UCSD-AML1 (cell line): ENCODE results near the gene DACH2.

Source experiments
- DNase-seq: peaks from one replicate; lab custom pipeline; 2025; ENCODE audit not compliant: unreplicated experiment; lab: John Stamatoyannopoulos, UW

The DACH2 gene

GRCh38 chrX:86295293-86295692 is 147.0 kb downstream of the DACH2 start:
- DNase-seq, result no peak

DNA sequence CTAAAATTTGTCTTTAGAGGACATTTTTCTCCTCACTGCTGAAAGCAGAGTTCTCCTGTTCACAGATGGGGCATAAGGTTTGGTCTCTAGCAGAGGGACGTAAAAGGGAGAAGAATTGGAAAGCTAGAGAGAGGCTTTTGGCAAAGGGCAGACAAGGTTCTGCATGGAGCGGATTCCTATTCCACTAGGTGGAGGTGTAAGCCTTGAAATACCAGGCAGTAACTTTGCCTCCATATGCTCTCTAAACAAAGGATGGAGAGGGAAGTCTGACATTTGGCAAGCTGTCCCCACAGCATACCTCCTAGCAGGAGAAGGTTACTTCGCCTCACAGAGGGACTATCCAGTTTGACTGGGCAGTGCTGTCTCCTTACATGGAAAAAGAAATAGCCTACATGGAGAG is 174.7 kb downstream of the DACH2 start:
- DNase-seq, result no peak

DNA sequence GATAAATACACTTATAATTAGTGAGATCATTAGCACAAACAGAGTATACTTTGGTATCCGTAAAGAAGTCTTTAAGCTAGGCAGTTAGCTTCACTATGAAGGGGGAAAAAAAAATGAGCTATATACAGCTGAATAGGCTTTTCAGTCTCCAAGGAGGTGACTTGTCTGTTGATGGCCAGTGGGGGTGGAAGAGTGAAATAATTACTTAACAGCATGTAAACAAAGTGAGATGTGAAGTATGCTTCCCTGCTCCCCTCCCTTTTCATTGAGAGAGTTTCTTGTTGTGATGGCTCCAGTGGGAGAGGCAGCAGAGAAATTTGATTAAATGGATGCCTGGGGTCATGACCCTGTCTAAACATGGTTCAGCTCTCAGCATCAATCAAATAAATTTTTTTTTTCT is 180.9 kb downstream of the DACH2 start:
- no peak for DNase-seq

DNA sequence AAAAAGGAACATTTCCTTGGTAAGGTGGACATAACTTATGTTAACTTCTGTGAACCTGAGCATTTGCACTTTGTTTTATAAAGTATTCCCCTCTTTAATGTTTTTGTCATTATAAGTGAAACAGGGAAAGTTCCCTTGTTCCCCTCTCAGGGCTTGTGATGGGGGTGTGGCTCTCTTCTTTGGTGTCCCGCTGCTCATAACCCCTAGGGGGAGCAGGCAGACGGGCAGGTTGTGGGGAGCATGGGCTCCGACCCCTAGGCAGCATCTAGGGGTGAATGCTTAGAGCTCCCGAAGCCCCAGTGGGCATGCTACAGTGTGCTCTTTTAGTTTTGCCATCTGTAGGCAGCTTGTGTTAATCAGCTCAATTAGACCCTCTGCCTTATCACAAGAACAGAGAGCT is 200.4 kb downstream of the DACH2 start:
- DNase-seq, result peak; percentile 5

DNA sequence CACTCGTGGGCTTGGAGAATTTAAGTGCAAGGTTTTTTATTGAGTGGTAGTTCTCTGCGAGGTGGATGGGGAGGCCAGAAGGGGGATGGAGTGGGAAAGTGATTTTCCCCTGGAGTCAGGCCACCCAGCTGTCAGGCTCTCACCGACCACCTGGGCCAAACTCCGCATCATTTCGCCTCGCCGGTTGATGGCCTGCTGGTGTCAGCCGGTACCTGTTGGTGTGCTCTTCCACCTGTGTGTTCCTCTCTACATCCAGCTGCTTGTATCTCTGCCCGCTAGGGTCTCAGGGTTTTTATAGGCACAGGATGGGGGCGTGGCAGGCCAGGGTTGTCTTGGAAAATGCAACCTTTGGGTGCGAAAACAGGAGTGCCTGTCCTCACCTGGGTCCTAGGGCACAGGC is 200.9 kb downstream of the DACH2 start:
- DNase-seq, result no peak

GRCh38 chrX:86369847-86370630 is 221.8 kb downstream of the DACH2 start:
- no peak for DNase-seq

GRCh38 chrX:86370927-86371326 is 222.7 kb downstream of the DACH2 start:
- DNase-seq, result no peak

DNA sequence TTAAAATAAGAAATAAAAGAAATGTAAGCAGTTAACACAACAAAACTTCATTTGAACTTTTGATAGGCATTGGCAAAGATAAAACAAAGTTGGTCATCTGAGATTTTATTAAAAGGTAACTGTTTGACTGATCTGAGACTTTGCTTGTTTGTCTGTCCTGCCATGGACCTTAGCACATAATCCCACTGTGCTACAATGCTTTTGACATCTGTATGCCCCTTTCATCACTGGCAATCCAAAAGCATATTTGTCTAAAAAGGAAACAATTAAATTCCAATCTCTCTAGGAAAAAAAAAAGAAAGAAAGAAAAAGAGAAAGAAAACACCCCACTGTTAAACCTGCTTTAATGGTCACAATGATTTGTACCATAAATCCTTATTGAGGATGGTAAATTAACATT is 231.0 kb downstream of the DACH2 start:
- no peak for DNase-seq

GRCh38 chrX:86383681-86384540 is 235.7 kb downstream of the DACH2 start:
- DNase-seq, result no peak

DNA sequence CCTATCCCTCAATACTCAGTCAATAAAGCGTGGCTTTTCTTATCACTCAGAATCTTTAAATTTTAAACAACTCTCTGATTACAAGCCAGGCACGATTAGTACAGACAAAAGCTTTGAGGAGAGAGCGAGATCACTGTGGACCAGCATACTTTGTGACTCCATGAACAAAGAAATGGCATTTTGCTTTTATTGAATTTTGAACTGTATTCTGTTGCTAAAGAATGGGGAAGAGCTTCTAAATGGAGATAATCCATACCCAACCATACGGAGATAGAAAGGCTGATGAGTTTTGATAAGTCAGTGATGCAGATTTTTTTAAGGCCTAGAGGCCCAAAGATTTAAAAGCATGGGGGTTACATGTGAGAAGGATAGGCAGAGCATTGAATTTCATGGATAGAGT is 259.1 kb downstream of the DACH2 start:
- no peak for DNase-seq

- no peak for DNase-seq
Observed at GRCh38 chrX:86421771-86422170, 273.5 kb downstream of the DACH2 start.

GRCh38 chrX:86436116-86436515 is 287.9 kb downstream of the DACH2 start:
- DNase-seq, result no peak

DNA sequence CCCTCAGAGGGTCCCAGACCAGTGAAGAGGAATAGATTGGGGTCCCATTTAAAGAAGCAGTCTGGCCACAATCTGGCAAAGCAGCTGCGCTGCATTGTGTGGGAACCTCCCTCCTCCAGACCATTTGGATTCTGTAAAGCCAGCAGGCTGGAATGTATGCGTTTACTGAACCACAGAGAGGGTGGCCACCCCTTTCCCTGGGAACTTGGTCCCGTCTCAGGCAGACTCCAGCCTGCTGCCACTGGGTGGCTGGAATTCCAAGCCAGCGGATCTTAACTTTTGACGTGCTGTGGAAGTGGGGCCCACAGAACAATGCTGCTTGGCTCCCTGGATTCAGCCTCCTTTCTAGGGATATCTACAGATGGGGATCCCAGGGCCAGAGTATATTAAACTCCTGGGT is 307.2 kb downstream of the DACH2 start:
- DNase-seq, result no peak

GRCh38 chrX:86460760-86461159 is 312.5 kb downstream of the DACH2 start:
- no peak for DNase-seq

- no peak for DNase-seq
Observed at GRCh38 chrX:86504297-86504696, 356.0 kb downstream of the DACH2 start.

GRCh38 chrX:86507331-86507730 is 359.1 kb downstream of the DACH2 start:
- no peak for DNase-seq

GRCh38 chrX:86579777-86580176 is 431.5 kb downstream of the DACH2 start:
- no peak for DNase-seq

- no peak for DNase-seq
Observed at GRCh38 chrX:86604607-86605006, 456.4 kb downstream of the DACH2 start.

GRCh38 chrX:86696951-86697350 is 548.7 kb downstream of the DACH2 start:
- no peak for DNase-seq

GRCh38 chrX:86711531-86712180 is 563.4 kb downstream of the DACH2 start:
- no peak for DNase-seq

DNA sequence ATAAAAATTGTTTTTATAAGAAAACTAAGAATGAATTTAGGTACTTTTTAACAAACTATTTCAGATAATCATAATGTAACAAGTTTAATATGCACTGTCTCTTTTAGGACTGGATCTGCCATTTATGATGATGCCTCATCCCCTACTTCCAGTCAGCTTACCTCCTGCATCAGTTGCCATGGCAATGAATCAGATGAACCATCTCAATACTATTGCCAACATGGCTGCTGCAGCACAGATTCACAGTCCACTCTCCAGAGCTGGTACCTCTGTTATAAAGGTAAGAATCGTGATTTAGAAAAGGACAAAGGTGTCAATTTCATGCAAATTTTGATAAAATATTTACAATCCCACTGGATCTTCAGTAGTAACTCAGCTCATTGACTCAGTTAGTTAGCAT is 566.2 kb downstream of the DACH2 start:
- DNase-seq, result no peak

GRCh38 chrX:86724277-86724676 is 576.0 kb downstream of the DACH2 start:
- no peak for DNase-seq
